Stomach (tissue), 4 donors: ENCODE results near the gene PADI6.

ENCODE experiments used
- CTCF ChIP-seq, 7 experiments: fragments of 450-650 bp in 4 of 7; fragments of 200-600 bp in 3 of 7; sonication (generic) in 3 of 7; IDR thresholded peaks; one replicate each; pipeline ENCODE4 v1.5.1; 2016 to 2019; ENCODE audit warnings: antibody characterized with exemption in 7 of 7, control low read depth in 2 of 7, mild to moderate bottlenecking in 1 of 7
- POLR2A ChIP-seq, 4 donors: fragments of 450-650 bp; IDR thresholded peaks; one replicate each; pipeline ENCODE4 v1.6.1; 2016; ENCODE audit warnings: antibody characterized with exemption in 4 of 4, control low read depth in 2 of 4, mild to moderate bottlenecking in 1 of 4, moderate library complexity in 1 of 4
- POLR2AphosphoS5 ChIP-seq, 3 donors: sonication (generic); formaldehyde crosslinking; IDR thresholded peaks; one replicate each; pipeline ENCODE4 v1.6.1; 2016; ENCODE audit warnings: antibody characterized with exemption in 3 of 3

- no peak for TF ChIP-seq CTCF (IDR thresholded peaks at IDR 0.05)
- no peak for TF ChIP-seq POLR2A (IDR thresholded peaks at IDR 0.05)
- no peak for TF ChIP-seq POLR2AphosphoS5 (IDR thresholded peaks at IDR 0.05)
Measured at GRCh38 chr1:17442841-17443240, 70.8 kb downstream of the PADI6 start.
